IMR-90 (cell line): ENCODE measurements around the gene FAM110D. TPM values are rescaled to one million over a fixed set of nuclear protein-coding genes. Genes with fewer than 3 reads are reported as not detected.

Experiments used
- ATAC-seq: fragments of 200-7000 bp; cut with Tn5 transposase; 2 replicates; pipeline ENCODE4 v1.9.1; 2020; ENCODE audit warnings: low read depth, mild to moderate bottlenecking, moderate library complexity
- BruUV-seq: library from RNA; stranded (reverse); fragments of 400-500 nt; replicated peaks from 2 replicates; lab custom pipeline; 2021; lab: Mats Ljungman, UMichigan
- CTCF ChIA-PET: fragments of 300-600 bp; formaldehyde crosslinking; extraction: SDS; loops from one replicate; lab custom pipeline; 2021; ENCODE audit warnings: antibody characterized with exemption; lab: Yijun Ruan, JAX
- POLR2A ChIA-PET: fragments of 300-600 bp; sonication (Branson Sonifier 250); formaldehyde crosslinking; loops from one replicate; lab custom pipeline; 2022; ENCODE audit warnings: antibody characterized with exemption; ENCODE audit not compliant: unreplicated experiment; lab: Charles Lee
- DNase-seq: peaks from one replicate; pipeline ENCODE4 v3.0.0; 2013
- H2AFZ ChIP-seq: replicated peaks from 2 replicates; pipeline ENCODE3; 2013; ENCODE audit warnings: low read length, mild to moderate bottlenecking; ENCODE audit not compliant: poor library complexity
- H2AK5ac ChIP-seq: 2 replicates; pipeline ENCODE4 v1.6.1; 2013; ENCODE audit warnings: low read depth, low read length, inconsistent platforms
- H2AK9ac ChIP-seq: replicated peaks from 2 replicates; pipeline ENCODE3; 2013; ENCODE audit warnings: mild to moderate bottlenecking, low read depth, low read length, moderate library complexity; ENCODE audit not compliant: poor library complexity
- H2BK120ac ChIP-seq: 2 replicates; pipeline ENCODE4 v1.6.1; 2013; ENCODE audit warnings: low read depth, low read length, inconsistent platforms
- H2BK15ac ChIP-seq: 3 replicates; pipeline ENCODE4 v1.6.1; 2013; ENCODE audit warnings: low read depth, low read length, inconsistent platforms
- H2BK20ac ChIP-seq: 2 replicates; pipeline ENCODE4 v1.6.1; 2013; ENCODE audit warnings: low read depth, mild to moderate bottlenecking, inconsistent platforms, low read length, moderate library complexity
- H2BK5ac ChIP-seq: 2 replicates; pipeline ENCODE4 v1.6.1; 2013; ENCODE audit warnings: mild to moderate bottlenecking, low read depth, low read length, inconsistent platforms; ENCODE audit not compliant: poor library complexity, severe bottlenecking
- H3K14ac ChIP-seq: replicated peaks from 2 replicates; pipeline ENCODE4 v1.6.1; 2013; ENCODE audit warnings: low read depth, low read length, inconsistent platforms
- H3K18ac ChIP-seq: 2 replicates; pipeline ENCODE4 v1.6.1; 2013; ENCODE audit warnings: low read depth, low read length, control low read depth
- H3K23ac ChIP-seq: 2 replicates; pipeline ENCODE4 v1.6.1; 2013; ENCODE audit warnings: low read depth, low read length, inconsistent platforms
- H3K27ac ChIP-seq: 2 replicates; pipeline ENCODE4 v1.5.1; 2013; ENCODE audit warnings: mild to moderate bottlenecking, control low read depth, low read length; ENCODE audit not compliant: insufficient read depth
- H3K27me3 ChIP-seq: 2 replicates; pipeline ENCODE4 v1.6.1; 2013; ENCODE audit warnings: low read length; ENCODE audit not compliant: control insufficient read depth, insufficient read depth
- H3K36me3 ChIP-seq: 2 replicates; pipeline ENCODE4 v1.6.1; 2013; ENCODE audit warnings: low read length, mixed read lengths; ENCODE audit not compliant: control insufficient read depth, insufficient read depth
- H3K4ac ChIP-seq: 2 replicates; pipeline ENCODE4 v1.6.1; 2013; ENCODE audit warnings: low read depth, low read length, inconsistent platforms
- H3K4me1 ChIP-seq: 2 replicates; pipeline ENCODE4 v1.6.1; 2013; ENCODE audit warnings: low read length, mixed read lengths; ENCODE audit not compliant: control insufficient read depth, insufficient read depth
- H3K4me2 ChIP-seq: 2 replicates; pipeline ENCODE4 v1.6.1; 2013; ENCODE audit warnings: low read depth, mild to moderate bottlenecking, control low read depth, low read length, moderate library complexity
- H3K4me3 ChIP-seq: 2 replicates; pipeline ENCODE4 v1.5.1; 2013; ENCODE audit warnings: low read depth, mild to moderate bottlenecking, control low read depth, low read length, moderate library complexity; ENCODE audit not compliant: insufficient read depth
- H3K56ac ChIP-seq: 2 replicates; pipeline ENCODE4 v1.6.1; 2013; ENCODE audit warnings: low read length, inconsistent platforms; ENCODE audit not compliant: insufficient read depth; ENCODE audit errors: extremely low read depth
- H3K79me1 ChIP-seq, 2 experiments: 2 replicates each; pipeline ENCODE4 v1.6.1; 2013; ENCODE audit warnings: low read length in 2 of 2, inconsistent platforms in 1 of 2, low read depth in 1 of 2
- H3K9ac ChIP-seq: 2 replicates; pipeline ENCODE4 v1.6.1; 2013; ENCODE audit warnings: low read depth, low read length, control low read depth
- H3K9me1 ChIP-seq: 2 replicates; pipeline ENCODE4 v1.6.1; 2013; ENCODE audit warnings: low read length, inconsistent platforms; ENCODE audit not compliant: insufficient read depth
- H3K9me3 ChIP-seq: 2 replicates; pipeline ENCODE4 v1.6.1; 2013; ENCODE audit warnings: low read length; ENCODE audit not compliant: control insufficient read depth, insufficient read depth
- H4K20me1 ChIP-seq: 2 replicates; pipeline ENCODE4 v1.6.1; 2013; ENCODE audit warnings: low read length, inconsistent platforms; ENCODE audit not compliant: insufficient read depth
- H4K5ac ChIP-seq: 2 replicates; pipeline ENCODE4 v1.6.1; 2013; ENCODE audit warnings: mild to moderate bottlenecking, low read depth, low read length, control low read depth
- H4K8ac ChIP-seq, 2 experiments: 2 replicates each; pipeline ENCODE4 v1.6.1; 2013; ENCODE audit warnings: low read depth in 2 of 2, low read length in 2 of 2, control low read depth in 1 of 2, inconsistent platforms in 1 of 2
- H4K91ac ChIP-seq: 2 replicates; pipeline ENCODE4 v1.6.1; 2013; ENCODE audit warnings: low read depth, low read length, inconsistent platforms; ENCODE audit not compliant: insufficient read depth
- BHLHE40 ChIP-seq: fragments of 150-350 bp; IDR thresholded peaks from 2 replicates; pipeline ENCODE4 v1.6.1; 2016; ENCODE audit warnings: mild to moderate bottlenecking, low read depth, low read length
- CEBPB ChIP-seq: IDR thresholded peaks from 2 replicates; pipeline ENCODE4 v1.6.1; 2012; ENCODE audit warnings: low read depth, low read length, improper control_type of control experiment
- CHD1 ChIP-seq: IDR thresholded peaks from 2 replicates; pipeline ENCODE4 v1.6.1; 2012; ENCODE audit warnings: low read depth, low read length, improper control_type of control experiment
- FOS ChIP-seq: fragments of 150-350 bp; IDR thresholded peaks from 2 replicates; pipeline ENCODE4 v1.6.1; 2016; ENCODE audit warnings: low read depth, low read length
- MAFK ChIP-seq: IDR thresholded peaks from 2 replicates; pipeline ENCODE4 v1.6.1; 2012; ENCODE audit warnings: low read depth, low read length, improper control_type of control experiment
- MAZ ChIP-seq: IDR thresholded peaks from 2 replicates; pipeline ENCODE4 v1.6.1; 2012; ENCODE audit warnings: low read depth, mild to moderate bottlenecking, low read length, improper control_type of control experiment, moderate library complexity, borderline replicate concordance
- MXI1 ChIP-seq: IDR thresholded peaks from 2 replicates; pipeline ENCODE4 v1.6.1; 2012; ENCODE audit warnings: low read depth, mild to moderate bottlenecking, low read length, moderate library complexity, borderline replicate concordance
- NFE2L2 ChIP-seq: fragments of 150-350 bp; IDR thresholded peaks from 2 replicates; pipeline ENCODE4 v1.6.1; 2016; ENCODE audit warnings: low read depth, mild to moderate bottlenecking, low read length
- POLR2A ChIP-seq: IDR thresholded peaks from 2 replicates; pipeline ENCODE4 v1.6.1; 2012; ENCODE audit warnings: mild to moderate bottlenecking, low read depth, low read length
- RAD21 ChIP-seq: IDR thresholded peaks from 2 replicates; pipeline ENCODE4 v1.6.1; 2012; ENCODE audit warnings: low read length, improper control_type of control experiment
- RCOR1 ChIP-seq: IDR thresholded peaks from 2 replicates; pipeline ENCODE4 v1.6.1; 2012; ENCODE audit warnings: mild to moderate bottlenecking, low read length, improper control_type of control experiment; ENCODE audit not compliant: insufficient replicate concordance
- RFX5 ChIP-seq: IDR thresholded peaks from 2 replicates; pipeline ENCODE4 v1.8.0; 2012; ENCODE audit warnings: low read depth, mild to moderate bottlenecking, low read length, moderate library complexity
- SMC3 ChIP-seq: fragments of 150-350 bp; IDR thresholded peaks from 2 replicates; pipeline ENCODE4 v1.6.1; 2016; ENCODE audit warnings: low read depth, mild to moderate bottlenecking, antibody characterized with exemption, low read length, moderate library complexity
- WGBS, 2 experiments: methylation state at CpG; one replicate each; pipeline versions ENCODE4 v1.1.5 to v1.1.7; 2013; ENCODE audit warnings: missing lambda C conversion rate in 2 of 2; ENCODE audit not compliant: insufficient read length in 1 of 2; ENCODE audit errors: extremely low coverage in 2 of 2; 5-methylcytosine and 5-hydroxymethylcytosine counted together
- dilution Hi-C: fragments of 300-500 bp; cut with HindIII; formaldehyde crosslinking; loops from one replicate; pipeline ENCODE4 v1.14.3; 2018; ENCODE audit warnings: low sequenced_read_pairs; ENCODE audit not compliant: unreplicated experiment
- in situ Hi-C: fragments of 300-500 bp; cut with MboI; formaldehyde crosslinking; loops from 3 replicates; pipeline ENCODE4 v1.14.3; 2019; ENCODE audit warnings: low sequenced_read_pairs, inconsistent platforms, mixed read lengths
- intact Hi-C: fragments of 100-400 bp; cut with micrococcal nuclease; formaldehyde crosslinking; loops from 2 replicates; pipeline ENCODE4 v1.10.0; 2022
- polyA plus RNA-seq, 3 experiments: library from polyadenylated mRNA; depleted of rRNA; stranded (reverse); fragments of >200 nt; gene quantifications; 2 replicates each; pipeline ENCODE4 v1.2.3, GENCODE V29; 2012; ENCODE audit warnings: low replicate concordance in 1 of 3
- total RNA-seq: library from RNA; depleted of rRNA; stranded (reverse); fragments of >200 nt; gene quantifications from 2 replicates; pipeline ENCODE4 v1.2.3, GENCODE V29; 2012
- TF ChIP-seq, protein P1 (sequence below): fragments of 150-350 bp; IDR thresholded peaks from 2 replicates; pipeline ENCODE4 v1.6.1; 2017; ENCODE audit warnings: mild to moderate bottlenecking, antibody characterized with exemption, low read length, low read depth
- TF ChIP-seq, protein P2 (sequence below): fragments of 150-350 bp; IDR thresholded peaks from 2 replicates; pipeline ENCODE4 v1.6.1; 2016; ENCODE audit warnings: low read depth, mild to moderate bottlenecking, low read length, moderate library complexity, borderline replicate concordance
- TF ChIP-seq, protein P3 (sequence below): conservative IDR thresholded peaks from 2 replicates; pipeline ENCODE4 v1.5.1; 2012; ENCODE audit warnings: mild to moderate bottlenecking, low read depth, low read length, improper control_type of control experiment

Gene FAM110D
- total and polyA plus RNA-seq, 2 of the 4 experiments (the other 2 are of a cell fraction) = not detected

DNA sequence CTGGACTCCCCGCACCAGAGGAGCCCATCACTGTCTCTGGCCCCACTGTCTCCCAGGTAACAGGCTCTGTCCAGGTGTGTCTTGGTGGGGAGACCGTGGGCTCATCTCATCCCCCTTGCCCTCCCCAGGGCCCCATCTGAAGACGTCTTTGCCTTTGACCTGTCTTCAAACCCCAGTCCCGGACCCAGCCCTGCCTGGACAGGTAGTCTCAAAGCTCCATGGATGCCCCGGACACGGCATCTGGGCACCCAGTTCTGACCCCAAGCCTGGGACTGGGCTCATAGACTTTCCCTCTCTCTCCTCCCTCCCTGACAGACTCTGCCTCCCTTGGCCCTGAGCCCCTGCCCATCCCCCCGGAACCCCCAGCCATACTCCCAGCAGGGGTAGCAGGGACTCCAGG, 25.2 kb downstream of the FAM110D start:
- intact Hi-C loops = no loop called here
- CTCF ChIA-PET = interaction anchor here (0.8 kb wide), 1 partner anchor 14 kb away, joined by 3 read pairs; the partner anchor contains the start of gene ZNF593

More for the DNA sequence above, 25.2 kb downstream of the FAM110D start:
- Histone ChIP-seq H2AFZ (no peak overlapping the region), H2BK5ac (no peak overlapping the region), H4K91ac (no peak overlapping the region), H4K20me1 (no peaks in the 10 kb centered on the region), H4K8ac (no peak overlapping the region), H3K56ac (no peak overlapping the region), H3K4me1 (no peaks in the 10 kb centered on the region), H3K9me3 (no peaks in the 10 kb centered on the region), H2BK15ac (no peak overlapping the region), H3K79me1 (no peaks in the 10 kb centered on the region), H3K9me1 (no peaks in the 10 kb centered on the region), H2AK9ac (peak overlapping the region; percentile 55), H3K36me3 (no peaks in the 10 kb centered on the region), H3K27ac (no peak overlapping the region), H2BK20ac (no peak overlapping the region), H3K18ac (no peak overlapping the region), H3K14ac (no peak overlapping the region), H3K27me3 (peaks cover 3% of the 10 kb centered on the region), H2BK120ac (no peak overlapping the region), H3K23ac (no peak overlapping the region), H3K4ac (no peak overlapping the region), H3K9ac (no peak overlapping the region), H2AK5ac (no peak overlapping the region), H4K5ac (no peak overlapping the region), H3K4me3 (no peak overlapping the region), H3K4me2 (no peak overlapping the region)
- TF ChIP-seq SMC3 (no peak), CHD1 (no peak), RAD21 (no peak), FOS (no peak), POLR2A (no peak), NFE2L2 (no peak), RCOR1 (no peak), MAFK (no peak), CEBPB (no peak), MAZ (no peak), BHLHE40 (no peak), RFX5 (no peak), MXI1 (no peak)
- TF ChIP-seq, protein P1, sequence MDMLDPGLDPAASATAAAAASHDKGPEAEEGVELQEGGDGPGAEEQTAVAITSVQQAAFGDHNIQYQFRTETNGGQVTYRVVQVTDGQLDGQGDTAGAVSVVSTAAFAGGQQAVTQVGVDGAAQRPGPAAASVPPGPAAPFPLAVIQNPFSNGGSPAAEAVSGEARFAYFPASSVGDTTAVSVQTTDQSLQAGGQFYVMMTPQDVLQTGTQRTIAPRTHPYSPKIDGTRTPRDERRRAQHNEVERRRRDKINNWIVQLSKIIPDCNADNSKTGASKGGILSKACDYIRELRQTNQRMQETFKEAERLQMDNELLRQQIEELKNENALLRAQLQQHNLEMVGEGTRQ = no peak
- TF ChIP-seq, protein P2, sequence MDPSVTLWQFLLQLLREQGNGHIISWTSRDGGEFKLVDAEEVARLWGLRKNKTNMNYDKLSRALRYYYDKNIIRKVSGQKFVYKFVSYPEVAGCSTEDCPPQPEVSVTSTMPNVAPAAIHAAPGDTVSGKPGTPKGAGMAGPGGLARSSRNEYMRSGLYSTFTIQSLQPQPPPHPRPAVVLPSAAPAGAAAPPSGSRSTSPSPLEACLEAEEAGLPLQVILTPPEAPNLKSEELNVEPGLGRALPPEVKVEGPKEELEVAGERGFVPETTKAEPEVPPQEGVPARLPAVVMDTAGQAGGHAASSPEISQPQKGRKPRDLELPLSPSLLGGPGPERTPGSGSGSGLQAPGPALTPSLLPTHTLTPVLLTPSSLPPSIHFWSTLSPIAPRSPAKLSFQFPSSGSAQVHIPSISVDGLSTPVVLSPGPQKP = no peak
- TF ChIP-seq, protein P3, sequence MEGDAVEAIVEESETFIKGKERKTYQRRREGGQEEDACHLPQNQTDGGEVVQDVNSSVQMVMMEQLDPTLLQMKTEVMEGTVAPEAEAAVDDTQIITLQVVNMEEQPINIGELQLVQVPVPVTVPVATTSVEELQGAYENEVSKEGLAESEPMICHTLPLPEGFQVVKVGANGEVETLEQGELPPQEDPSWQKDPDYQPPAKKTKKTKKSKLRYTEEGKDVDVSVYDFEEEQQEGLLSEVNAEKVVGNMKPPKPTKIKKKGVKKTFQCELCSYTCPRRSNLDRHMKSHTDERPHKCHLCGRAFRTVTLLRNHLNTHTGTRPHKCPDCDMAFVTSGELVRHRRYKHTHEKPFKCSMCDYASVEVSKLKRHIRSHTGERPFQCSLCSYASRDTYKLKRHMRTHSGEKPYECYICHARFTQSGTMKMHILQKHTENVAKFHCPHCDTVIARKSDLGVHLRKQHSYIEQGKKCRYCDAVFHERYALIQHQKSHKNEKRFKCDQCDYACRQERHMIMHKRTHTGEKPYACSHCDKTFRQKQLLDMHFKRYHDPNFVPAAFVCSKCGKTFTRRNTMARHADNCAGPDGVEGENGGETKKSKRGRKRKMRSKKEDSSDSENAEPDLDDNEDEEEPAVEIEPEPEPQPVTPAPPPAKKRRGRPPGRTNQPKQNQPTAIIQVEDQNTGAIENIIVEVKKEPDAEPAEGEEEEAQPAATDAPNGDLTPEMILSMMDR = no peak
- no peak for DNase-seq
- BruUV-seq = no TSS peak
- dilution Hi-C loops (no loop called here), in situ Hi-C loops (no loop called here)
- ATAC-seq = no peak
- no CpG with 5 or more reads among the region's 7 CpGs for WGBS, 2 experiments
- POLR2A ChIA-PET = interaction anchor here (0.7 kb wide), 1 partner anchor 212 kb away, joined by 6 read pairs; no protein-coding TSS in a partner anchor
